GM18505 (cell line): ENCODE data around the gene BIK.
"Not testable (repeated sequence)": the region's sequence is repeated elsewhere in the genome, so short reads cannot be mapped to it uniquely, and the experiment has no call there.

Experiments
- ATAC-seq: cut with Tn5 transposase; IDR thresholded peaks from one replicate; pipeline ENCODE4 v1.9.1; 2021; ENCODE audit not compliant: unreplicated experiment
- POLR2A ChIP-seq: IDR thresholded peaks from 4 replicates; pipeline ENCODE4 v1.6.1; 2011; ENCODE audit warnings: borderline replicate concordance; ENCODE audit not compliant: insufficient read depth, insufficient read length; ENCODE audit errors: extremely low read depth

BIK gene

GRCh38 chr22:43135565-43135964, 25.0 kb downstream of the BIK start:
- no peak for ATAC-seq

GRCh38 chr22:43136255-43136654, 25.7 kb downstream of the BIK start:
- no peak for ATAC-seq
- no peak for TF ChIP-seq POLR2A

More at GRCh38 chr22:43135565-43135964, 25.0 kb downstream of the BIK start:
- no peak for TF ChIP-seq POLR2A

- TF ChIP-seq POLR2A, result no peak
- no peak for ATAC-seq
Observed at GRCh38 chr22:43136801-43137200, 26.3 kb downstream of the BIK start.

- TF ChIP-seq POLR2A, result peak; percentile 81
- ATAC-seq, result peak; percentile 68
Observed at GRCh38 chr22:43142880-43143562, 32.5 kb downstream of the BIK start, which contains the start of gene MCAT. Gene MCAT, minus strand, starts transcription at chr22:43143398. Its CDS starts 50 bp downstream, at chr22:43143348.

- ATAC-seq, result no peak
- no peak for TF ChIP-seq POLR2A
Observed at GRCh38 chr22:43144949-43145348, 34.4 kb downstream of the BIK start.

GRCh38 chr22:43145371-43145770, 34.8 kb downstream of the BIK start:
- not testable (repeated sequence) for ATAC-seq

- ATAC-seq, result not testable (repeated sequence)
Observed at GRCh38 chr22:43146332-43146731, 35.8 kb downstream of the BIK start.

GRCh38 chr22:43147821-43148220, 37.3 kb downstream of the BIK start:
- no peak for TF ChIP-seq POLR2A
- no peak for ATAC-seq

GRCh38 chr22:43148581-43148980, 38.0 kb downstream of the BIK start:
- no peak for ATAC-seq
- no peak for TF ChIP-seq POLR2A

GRCh38 chr22:43150731-43151206, 40.2 kb downstream of the BIK start:
- ATAC-seq, result no peak
- TF ChIP-seq POLR2A, result no peak

- TF ChIP-seq POLR2A, result peak; percentile 22
- ATAC-seq, result no peak
Observed at GRCh38 chr22:43151251-43152002, 40.9 kb downstream of the BIK start, which contains the start of gene TSPO. Gene TSPO, plus strand, starts transcription at chr22:43151559. Its CDS starts 7,680 bp downstream, at chr22:43159239.

GRCh38 chr22:43152003-43152356, 41.4 kb downstream of the BIK start:
- TF ChIP-seq POLR2A, result no peak
- no peak for ATAC-seq

GRCh38 chr22:43152357-43153071, 42.0 kb downstream of the BIK start:
- no peak for ATAC-seq
- TF ChIP-seq POLR2A, result no peak
